Progenitor cell of endocrine pancreas (in vitro differentiated cells): ENCODE measurements around the gene MYBL2. TPM values are rescaled to one million over a fixed set of nuclear protein-coding genes. Genes with fewer than 3 reads are reported as not detected.
"Not testable (repeated sequence)": the region's sequence is repeated elsewhere in the genome, so short reads cannot be mapped to it uniquely, and the experiment has no call there.

Experiments
- DNase-seq: peaks from one replicate; pipeline ENCODE4 v3.0.0; 2021; ENCODE audit warnings: low spot score; ENCODE audit not compliant: unreplicated experiment
- H3K27ac Mint-ChIP-seq: 2 replicates; pipeline ENCODE4 v1.8.0; 2021; ENCODE audit warnings: mild to moderate bottlenecking, moderate library complexity, mixed read lengths
- H3K27me3 Mint-ChIP-seq: 2 replicates; pipeline ENCODE4 v1.8.0; 2021; ENCODE audit warnings: mixed read lengths
- H3K36me3 Mint-ChIP-seq: 2 replicates; pipeline ENCODE4 v1.8.0; 2022; ENCODE audit warnings: mixed read lengths; ENCODE audit not compliant: insufficient read depth
- H3K4me1 Mint-ChIP-seq: 2 replicates; pipeline ENCODE4 v1.8.0; 2021; ENCODE audit warnings: low read depth, mixed read lengths
- H3K4me3 Mint-ChIP-seq: 2 replicates; pipeline ENCODE4 v1.8.0; 2021; ENCODE audit warnings: low read depth, mild to moderate bottlenecking, moderate library complexity, mixed read lengths
- H3K9me3 Mint-ChIP-seq: 2 replicates; pipeline ENCODE4 v1.8.0; 2021; ENCODE audit warnings: low read depth, mixed read lengths
- long read RNA-seq: library from polyadenylated mRNA; unstranded; transcript quantifications from one replicate; pipeline ENCODE4 v2.0.0, GENCODE V29; 2020
- total RNA-seq: library from RNA; stranded (reverse); gene quantifications from 2 replicates; pipeline ENCODE4 v1.2.1, GENCODE V29; 2021
- TF ChIP-seq, protein P1 (sequence below): fragments of 200-600 bp; sonication (generic); IDR thresholded peaks from one replicate; pipeline ENCODE4 v1.5.0; 2021; ENCODE audit warnings: antibody characterized with exemption, mild to moderate bottlenecking; ENCODE audit not compliant: unreplicated experiment

Gene MYBL2
- 43.3 and 44.4 TPM in 2 replicates for total RNA-seq
- long read RNA-seq, partial matches to known transcripts = 6 of 13 reads
- long read RNA-seq, other reads (novel, unspliced or antisense) = 6 of 13 reads

DNA sequence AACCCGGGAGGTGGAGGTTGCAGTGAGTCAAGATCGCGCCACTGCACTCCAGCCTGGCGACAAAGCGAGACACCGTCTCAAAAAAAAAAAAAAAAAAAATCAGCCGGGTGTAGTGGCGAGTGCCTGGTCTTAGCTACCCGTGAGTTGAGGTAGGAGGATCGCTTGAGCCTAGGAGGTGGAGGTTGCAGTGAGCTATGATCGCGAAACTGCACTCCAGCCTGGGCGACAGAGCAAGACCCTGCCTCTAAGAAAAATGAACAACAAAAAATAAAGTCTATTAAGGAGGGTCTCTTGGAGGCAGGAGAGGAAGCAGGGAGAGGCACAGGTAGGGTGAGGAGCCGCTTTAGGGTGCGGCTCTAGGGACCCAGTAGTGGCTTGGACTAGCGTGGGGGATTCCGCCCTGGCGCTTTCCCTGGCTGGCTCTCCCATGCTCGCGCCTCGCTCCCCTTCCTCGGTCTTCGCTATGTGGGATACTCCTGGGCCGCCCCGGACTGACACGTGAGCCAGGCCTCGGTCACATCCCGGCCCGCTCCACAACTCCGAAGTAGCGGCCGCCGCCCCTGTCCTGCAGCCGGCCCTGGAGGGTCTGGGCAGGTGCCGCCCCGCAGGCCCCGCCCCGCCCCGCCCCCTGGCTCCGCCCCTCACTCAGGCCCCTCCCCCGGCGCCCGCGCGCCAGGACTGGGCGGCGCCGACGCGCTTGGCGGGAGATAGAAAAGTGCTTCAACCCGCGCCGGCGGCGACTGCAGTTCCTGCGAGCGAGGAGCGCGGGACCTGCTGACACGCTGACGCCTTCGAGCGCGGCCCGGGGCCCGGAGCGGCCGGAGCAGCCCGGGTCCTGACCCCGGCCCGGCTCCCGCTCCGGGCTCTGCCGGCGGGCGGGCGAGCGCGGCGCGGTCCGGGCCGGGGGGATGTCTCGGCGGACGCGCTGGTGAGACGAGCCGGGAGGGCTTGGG, at the start of gene MYBL2:
Gene MYBL2 (plus strand): TSS at position 739 of the 953 bp plus-strand sequence. CDS start 170 bp downstream, at position 909.
- peak within 1 kb of the TSS; percentile 67 for H3K4me3 Mint-ChIP-seq
- DNase-seq = peak; percentile 60
- no peak within 1 kb of the TSS for H3K27ac Mint-ChIP-seq
- TF ChIP-seq, protein P1, sequence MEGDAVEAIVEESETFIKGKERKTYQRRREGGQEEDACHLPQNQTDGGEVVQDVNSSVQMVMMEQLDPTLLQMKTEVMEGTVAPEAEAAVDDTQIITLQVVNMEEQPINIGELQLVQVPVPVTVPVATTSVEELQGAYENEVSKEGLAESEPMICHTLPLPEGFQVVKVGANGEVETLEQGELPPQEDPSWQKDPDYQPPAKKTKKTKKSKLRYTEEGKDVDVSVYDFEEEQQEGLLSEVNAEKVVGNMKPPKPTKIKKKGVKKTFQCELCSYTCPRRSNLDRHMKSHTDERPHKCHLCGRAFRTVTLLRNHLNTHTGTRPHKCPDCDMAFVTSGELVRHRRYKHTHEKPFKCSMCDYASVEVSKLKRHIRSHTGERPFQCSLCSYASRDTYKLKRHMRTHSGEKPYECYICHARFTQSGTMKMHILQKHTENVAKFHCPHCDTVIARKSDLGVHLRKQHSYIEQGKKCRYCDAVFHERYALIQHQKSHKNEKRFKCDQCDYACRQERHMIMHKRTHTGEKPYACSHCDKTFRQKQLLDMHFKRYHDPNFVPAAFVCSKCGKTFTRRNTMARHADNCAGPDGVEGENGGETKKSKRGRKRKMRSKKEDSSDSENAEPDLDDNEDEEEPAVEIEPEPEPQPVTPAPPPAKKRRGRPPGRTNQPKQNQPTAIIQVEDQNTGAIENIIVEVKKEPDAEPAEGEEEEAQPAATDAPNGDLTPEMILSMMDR = no peak
- H3K36me3 Mint-ChIP-seq = no peaks in the 10 kb centered on the region
- H3K27me3 Mint-ChIP-seq = peaks cover 16% of the 10 kb centered on the region
- H3K9me3 Mint-ChIP-seq = no peaks in the 10 kb centered on the region
- peaks cover 1% of the 10 kb centered on the region for H3K4me1 Mint-ChIP-seq

DNA sequence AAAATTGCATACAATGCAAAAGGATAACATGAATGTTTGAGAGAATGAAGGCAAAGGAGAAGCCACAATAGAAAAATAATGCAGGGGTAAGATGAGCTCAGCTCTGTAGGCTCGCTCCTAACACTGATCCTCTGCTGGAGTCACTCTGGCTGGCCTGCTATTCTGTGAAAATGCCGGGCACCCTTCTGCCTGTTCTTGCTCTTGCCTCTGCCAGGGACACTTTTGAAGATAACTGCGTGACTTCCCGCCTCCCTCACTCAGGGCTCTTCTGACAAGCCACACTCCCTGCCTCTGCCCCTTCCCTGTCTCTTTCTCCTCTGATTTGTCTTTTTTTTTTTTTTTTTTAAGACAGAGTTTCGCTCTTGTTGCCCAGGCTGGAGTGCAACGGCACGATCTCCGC, 35.3 kb upstream of the MYBL2 start:
- H3K4me1 Mint-ChIP-seq = peaks cover 4% of the 10 kb centered on the region
- H3K27me3 Mint-ChIP-seq = no peaks in the 10 kb centered on the region
- no peak overlapping the region for H3K4me3 Mint-ChIP-seq
- peaks cover 23% of the 10 kb centered on the region for H3K36me3 Mint-ChIP-seq
- no peak overlapping the region for H3K27ac Mint-ChIP-seq
- DNase-seq = no peak
- H3K9me3 Mint-ChIP-seq = no peaks in the 10 kb centered on the region
- TF ChIP-seq, protein P1 = no peak

DNA sequence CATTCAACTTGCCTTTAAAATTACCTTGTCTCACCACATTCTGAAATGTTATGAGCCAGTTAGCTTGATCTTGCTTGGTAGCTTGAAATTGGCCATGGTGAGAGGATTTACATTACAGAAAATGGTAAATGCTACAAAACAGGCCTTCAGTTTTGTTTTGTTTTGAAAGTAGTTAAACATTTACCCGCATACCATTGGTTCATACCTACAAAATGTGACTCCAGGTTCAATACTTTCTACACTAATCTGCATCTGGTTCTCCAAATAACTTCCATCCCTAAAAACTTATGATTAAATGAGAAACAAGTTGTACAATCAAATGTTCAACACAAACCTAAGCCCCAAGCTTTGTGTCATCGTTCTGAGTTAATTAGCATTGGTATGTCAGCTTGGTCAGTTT, 30.5 kb upstream of the MYBL2 start:
- peaks cover 25% of the 10 kb centered on the region for H3K36me3 Mint-ChIP-seq
- H3K27me3 Mint-ChIP-seq = no peaks in the 10 kb centered on the region
- H3K27ac Mint-ChIP-seq = peak overlapping the region; percentile 32

DNA sequence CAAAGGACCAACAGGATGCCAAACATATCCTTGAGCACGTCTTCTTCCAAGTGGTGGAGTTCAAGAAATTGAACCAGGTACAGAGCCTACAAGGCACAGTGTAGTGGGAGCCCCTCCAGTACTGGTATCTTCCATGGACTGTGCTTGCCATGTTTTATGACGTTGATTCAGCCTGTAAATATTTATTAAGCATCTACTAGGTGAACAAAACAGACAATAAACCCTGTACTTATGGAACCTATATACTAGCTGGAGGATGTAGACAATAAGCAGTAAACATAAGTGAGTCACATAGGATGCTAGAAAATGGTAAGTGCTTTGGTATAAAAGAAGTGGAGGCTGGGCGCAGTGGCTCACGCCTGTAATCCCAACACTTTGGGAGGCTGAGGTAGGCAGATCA, 24.4 kb upstream of the MYBL2 start:
- H3K36me3 Mint-ChIP-seq = peaks cover 17% of the 10 kb centered on the region
- no peak for DNase-seq
- TF ChIP-seq, protein P1 = no peak

More for the DNA sequence above, 30.5 kb upstream of the MYBL2 start:
- Mint-ChIP-seq H3K9me3 (no peaks in the 10 kb centered on the region), H3K4me3 (no peak overlapping the region), H3K4me1 (peaks cover 4% of the 10 kb centered on the region)
- DNase-seq = no peak
- TF ChIP-seq, protein P1 = no peak

DNA sequence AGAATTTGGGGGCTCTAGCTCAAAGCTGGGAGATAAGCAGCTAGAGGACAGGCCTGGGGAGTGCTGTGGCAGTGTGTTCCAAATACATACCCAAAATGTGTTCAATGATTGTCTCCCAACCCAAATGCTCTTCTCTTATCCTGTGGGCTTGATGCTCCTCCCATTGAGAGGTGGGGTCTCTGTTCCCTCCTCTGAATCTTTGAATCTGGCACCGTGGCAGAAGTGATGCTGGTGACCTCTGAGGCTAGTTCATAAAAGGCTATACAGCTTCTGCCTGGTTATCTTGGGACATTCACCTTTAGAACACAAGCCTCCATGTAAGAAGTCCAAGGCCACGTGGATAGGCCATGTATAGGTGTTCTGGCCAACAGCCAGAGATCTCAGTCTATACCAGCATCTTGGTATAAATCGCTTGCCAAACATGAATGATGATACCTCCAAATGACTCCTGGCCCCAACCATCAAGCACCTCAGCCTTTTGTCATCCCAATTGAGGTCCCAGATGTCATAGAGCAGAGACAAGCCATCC, 15.9 kb upstream of the MYBL2 start:
- TF ChIP-seq, protein P1 = no peak
- Mint-ChIP-seq H3K4me3 (no peak overlapping the region), H3K4me1 (peaks cover 2% of the 10 kb centered on the region), H3K27ac (no peak overlapping the region), H3K9me3 (no peaks in the 10 kb centered on the region), H3K27me3 (no peaks in the 10 kb centered on the region), H3K36me3 (peaks cover 7% of the 10 kb centered on the region)
- no peak for DNase-seq

More for the DNA sequence above, 24.4 kb upstream of the MYBL2 start:
- Mint-ChIP-seq H3K4me1 (no peaks in the 10 kb centered on the region), H3K27me3 (no peaks in the 10 kb centered on the region), H3K4me3 (no peak overlapping the region), H3K9me3 (no peaks in the 10 kb centered on the region), H3K27ac (no peak overlapping the region)

DNA sequence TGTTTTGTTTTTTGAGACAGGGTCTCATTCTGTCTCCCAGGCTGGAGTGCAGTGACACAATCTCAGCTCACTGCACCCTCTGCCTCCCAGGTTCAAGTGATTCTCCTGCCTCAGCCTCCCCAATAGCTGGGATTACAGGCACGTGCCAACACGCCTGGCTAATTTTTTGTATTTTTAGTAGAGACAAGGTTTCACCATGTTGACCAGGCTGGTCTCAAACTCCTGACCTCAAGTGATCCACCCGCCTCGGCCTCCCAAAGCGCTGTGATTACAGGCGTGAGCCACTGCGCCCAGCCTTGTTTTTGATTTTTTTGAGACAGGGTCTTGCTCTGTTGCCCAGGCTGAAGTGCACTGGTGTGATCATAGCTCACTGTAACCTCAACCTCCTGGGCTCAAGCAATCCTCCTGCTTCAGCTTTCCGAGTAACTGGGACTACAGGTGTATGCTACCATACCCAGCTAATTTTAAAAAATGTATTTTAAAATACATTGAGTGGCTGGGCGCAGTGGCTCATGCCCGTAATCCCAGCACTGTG, 15.2 kb upstream of the MYBL2 start:
- not testable (repeated sequence) for H3K27ac Mint-ChIP-seq, H3K27me3 Mint-ChIP-seq, H3K9me3 Mint-ChIP-seq, H3K4me1 Mint-ChIP-seq, H3K4me3 Mint-ChIP-seq, DNase-seq, H3K36me3 Mint-ChIP-seq
